T-helper 2 cell (primary cell): ENCODE measurements around the gene CRYBG1.
"Not testable (repeated sequence)": the region's sequence is repeated elsewhere in the genome, so short reads cannot be mapped to it uniquely, and the experiment has no call there.

Experiments used
- DNase-seq, 5 experiments: peaks; one replicate each; pipeline versions ENCODE4 v3.0.0 to v3.0.0-alpha.2; 2012 to 2022

CRYBG1 gene

DNA sequence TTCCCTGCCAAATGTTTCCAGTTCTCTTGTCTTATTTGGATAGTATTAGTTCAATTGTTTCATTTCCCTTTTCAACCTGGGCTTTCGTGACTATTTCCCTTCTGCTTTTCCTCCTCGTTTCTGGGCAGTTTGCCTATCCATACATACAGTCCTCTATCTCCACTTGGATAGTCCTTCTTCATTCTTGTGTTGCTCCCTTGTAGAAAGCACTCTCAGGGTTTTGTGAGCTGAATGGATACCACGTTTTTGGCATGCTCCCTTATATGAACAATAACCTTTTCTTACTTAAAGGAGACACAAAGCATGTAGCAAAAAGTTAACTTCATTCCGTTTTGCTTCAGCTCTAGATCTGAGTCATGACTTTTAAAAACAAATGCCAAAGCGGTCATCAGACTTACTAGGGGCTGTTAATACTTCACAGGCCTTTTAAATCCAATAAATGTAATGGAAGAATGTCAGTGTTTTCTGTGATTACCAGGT, 16.6 kb downstream of the CRYBG1 start:
- DNase-seq: no peak

DNA sequence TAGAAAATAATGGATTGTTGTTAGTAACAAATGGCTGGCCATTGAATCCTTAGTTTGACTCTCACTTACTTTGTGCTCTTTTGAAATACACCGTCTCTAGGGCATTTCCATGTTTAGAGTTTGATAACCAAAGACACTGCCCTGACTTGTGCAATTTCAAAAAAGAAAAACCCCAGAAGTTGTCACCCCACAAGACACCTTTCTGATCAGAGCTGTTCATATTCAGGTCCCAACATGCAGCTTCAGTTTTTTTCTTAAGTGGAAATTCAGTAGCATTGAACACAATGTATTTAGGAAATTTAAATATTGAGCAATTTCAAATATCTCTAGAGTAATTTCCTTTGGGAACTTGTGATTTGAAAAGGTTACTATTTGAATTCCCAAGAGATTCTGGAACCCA, 19.4 kb downstream of the CRYBG1 start:
- no peak for DNase-seq

DNA sequence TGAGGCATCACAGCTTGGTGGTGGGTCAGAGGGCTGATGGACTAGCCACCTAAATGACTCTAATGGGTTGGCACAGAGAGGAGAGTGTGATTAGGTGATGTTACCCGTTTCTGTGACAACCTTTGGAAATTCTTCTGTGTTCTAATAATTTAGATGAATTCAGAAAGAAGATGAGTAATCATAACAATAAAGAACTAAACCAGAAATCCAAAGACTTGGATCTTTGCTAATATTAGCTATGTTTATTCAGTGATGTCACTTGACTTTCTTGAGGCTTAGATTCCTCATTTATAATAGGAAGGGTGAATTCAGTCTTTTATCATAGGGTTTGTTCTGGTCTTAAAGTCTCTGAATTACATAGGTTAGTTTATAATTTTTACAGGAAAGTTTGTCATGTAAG, 19.9 kb downstream of the CRYBG1 start:
- DNase-seq: no peak

DNA sequence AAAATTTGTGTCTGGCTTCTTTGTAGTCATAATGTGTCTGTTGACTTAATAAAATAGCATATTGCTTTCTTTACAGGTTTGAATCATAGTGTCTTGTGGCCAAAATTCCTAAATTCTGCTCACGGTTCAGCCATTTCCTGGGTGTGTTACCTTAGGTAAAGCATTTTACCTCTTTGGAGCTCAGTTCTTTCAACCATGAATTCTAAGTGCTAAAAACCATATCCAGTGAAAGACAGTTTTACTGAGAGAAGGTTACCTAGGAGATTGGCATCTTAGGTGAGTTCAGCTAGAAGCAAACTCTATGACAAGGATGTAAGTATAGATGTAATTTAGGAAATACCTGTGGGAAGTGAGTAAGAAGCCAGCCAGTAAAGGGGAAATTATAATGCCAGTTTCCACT, 20.7 kb downstream of the CRYBG1 start:
- no peak for DNase-seq

DNA sequence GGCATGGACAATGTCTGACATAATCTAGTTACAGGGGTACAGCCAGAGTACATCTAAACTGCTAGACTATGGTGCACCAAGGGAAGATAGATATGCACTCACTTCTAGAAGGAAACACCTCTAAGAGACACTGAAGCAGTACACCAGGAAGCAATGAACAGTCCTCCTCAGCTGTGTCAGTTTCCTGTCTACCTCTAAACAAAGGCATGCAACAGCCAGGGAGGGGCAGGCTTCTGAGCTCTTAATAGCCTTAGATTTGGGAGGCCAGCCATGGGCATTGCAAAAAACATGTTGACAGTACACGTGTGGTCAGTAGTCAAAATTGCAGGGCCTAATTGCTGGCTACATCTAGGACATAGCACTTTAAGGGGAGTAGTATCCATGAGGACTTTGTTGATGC, 21.4 kb downstream of the CRYBG1 start:
- peak in 1 of 5 experiments; percentile 48 for DNase-seq

DNA sequence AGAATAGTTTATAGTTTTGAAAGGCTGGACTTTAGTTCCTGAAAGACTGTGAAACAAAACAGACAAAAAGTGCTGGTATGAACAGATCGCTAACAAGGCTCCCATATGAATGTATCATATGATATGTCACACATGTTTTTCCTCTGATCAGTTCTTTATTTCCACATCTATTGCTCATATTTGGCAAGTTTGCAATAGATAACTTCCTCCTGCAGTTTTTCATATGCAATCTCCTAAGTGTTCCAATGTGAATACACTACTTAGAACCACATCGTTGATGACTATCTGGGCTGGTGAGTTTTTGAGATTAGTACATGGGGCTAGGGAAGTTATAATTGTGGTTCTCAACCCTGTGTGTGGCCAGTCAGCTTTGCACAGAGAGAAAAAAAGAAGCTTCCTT, 23.1 kb downstream of the CRYBG1 start:
- peak in 1 of 5 experiments; percentile 1 for DNase-seq

DNA sequence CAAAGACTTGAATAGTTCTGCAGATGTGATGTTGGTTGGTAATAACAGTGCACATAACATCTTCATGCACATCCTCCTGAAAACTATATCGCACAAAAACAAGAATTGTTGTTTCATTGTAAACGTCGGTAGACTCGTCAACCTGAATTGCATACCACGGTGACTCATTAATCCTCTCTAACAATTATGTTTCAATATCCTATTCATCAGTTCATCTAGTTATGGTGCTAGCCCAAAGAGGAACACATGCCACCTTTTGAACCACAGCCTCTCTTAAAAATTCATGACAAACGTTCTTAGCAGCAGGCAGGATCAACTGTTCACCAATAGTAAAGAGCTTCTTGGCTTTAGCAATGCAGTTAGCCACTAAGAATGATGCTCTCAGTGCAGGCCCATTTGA, 25.0 kb downstream of the CRYBG1 start:
- no peak for DNase-seq

DNA sequence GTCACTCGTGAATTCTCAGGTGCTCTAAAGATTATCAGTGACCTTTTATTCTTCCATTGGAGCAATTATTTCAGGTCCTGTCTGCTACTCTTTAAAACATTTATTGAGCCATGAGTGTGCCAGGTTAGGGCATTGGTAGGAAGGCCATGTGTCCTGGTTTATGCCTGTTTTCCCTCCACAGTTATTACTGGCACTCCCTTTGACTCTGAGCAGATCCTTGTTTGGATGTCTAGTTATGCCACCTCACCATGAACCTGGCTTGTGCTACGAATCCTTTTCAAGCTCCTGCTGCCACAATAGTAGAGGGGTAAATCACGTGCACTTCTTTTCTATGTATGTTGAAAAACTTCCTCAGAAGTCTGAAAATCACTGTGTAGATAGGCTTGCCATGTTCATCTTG, 27.4 kb downstream of the CRYBG1 start:
- no peak for DNase-seq

DNA sequence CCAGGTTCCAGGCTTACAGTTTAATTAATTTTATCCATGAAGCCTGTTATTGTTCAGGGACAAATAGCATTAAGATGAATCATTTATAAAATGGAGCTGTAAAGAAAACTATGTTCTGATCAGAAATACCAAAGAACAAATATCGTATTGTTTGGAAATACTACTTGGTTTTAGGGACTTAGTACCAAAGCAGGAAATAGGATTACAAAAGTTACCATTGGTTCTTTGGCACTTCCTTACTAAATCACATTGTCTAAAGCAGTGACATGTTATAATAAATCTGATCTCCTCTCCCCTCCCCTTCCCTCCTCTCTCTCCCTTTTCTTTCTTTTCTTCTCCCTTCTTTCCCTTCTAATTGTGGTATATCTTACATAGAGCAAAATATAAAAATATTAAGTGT, 29.6 kb downstream of the CRYBG1 start:
- no peak for DNase-seq

DNA sequence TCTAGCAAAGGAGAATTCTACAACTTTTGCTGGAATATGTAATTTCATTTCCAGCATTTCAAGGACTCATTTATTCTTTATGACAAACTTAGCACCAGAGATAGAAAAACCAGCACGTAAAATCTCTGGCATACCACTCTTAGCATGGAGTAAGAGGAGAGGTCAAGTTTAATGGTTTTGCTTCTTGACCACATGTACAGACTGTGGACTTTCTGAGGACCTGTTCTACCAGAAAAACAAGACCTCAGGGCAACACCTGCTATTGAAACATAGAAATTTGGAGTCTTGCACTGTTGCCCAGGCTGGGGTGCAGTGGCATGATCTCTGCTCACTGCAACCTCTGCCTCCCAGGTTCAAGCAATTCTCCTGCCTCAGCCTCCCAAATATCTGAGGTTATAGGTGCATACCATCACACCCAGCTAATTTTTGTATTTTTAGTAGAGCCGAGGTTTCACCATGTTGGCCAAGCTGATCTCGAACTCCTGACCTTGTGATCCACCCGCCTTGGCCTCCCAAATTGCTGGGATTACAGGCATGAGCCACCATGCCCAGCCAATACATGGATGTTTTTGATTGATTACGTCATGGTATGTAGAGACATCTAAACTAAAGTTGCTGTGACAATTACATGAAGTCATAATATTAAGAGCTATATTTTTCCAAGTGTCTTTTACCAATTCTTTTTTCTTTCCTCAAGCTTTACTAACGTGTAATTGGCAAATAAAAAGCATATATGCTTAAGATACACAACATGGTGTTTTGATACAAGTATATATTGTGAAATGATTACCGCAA, 36.1 kb downstream of the CRYBG1 start:
- DNase-seq: no peak

DNA sequence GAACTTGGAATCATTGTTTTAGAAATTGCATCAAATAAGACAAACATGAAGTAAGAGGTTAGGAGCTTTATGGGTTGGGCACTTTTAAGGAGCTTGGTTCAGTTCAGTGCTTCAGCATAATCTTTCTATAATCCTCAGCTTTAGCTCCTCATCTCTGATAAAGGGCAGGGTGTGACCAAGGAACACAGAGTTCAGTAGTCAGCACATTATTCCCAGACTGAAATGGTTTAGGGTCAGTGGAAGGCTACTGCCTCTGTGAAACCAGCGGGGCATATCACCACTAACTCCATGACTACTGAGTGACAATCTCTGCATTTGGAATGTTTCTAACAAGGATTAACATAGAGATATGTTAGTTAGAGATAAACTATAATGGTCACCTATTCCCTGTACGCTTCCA, 36.9 kb downstream of the CRYBG1 start:
- no peak for DNase-seq

DNA sequence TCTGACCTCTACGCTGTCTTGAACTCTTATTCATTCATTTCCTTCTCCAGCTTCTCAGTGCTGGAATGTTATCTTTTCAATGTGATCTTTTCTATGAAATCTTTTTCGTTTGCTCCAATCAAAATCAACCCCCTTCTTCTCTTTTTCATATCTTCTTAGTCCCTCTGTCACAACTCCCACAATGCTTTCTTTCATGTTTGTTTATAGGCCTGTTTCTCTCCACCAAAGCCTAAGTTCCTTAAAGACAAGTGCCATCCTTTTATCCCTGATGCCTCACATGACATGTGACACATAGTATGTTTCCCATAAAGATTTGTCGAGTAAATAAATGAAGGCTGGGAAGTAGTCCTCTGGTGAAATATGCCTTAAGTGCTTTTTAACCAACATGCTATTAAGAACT, 38.1 kb downstream of the CRYBG1 start:
- no peak for DNase-seq

DNA sequence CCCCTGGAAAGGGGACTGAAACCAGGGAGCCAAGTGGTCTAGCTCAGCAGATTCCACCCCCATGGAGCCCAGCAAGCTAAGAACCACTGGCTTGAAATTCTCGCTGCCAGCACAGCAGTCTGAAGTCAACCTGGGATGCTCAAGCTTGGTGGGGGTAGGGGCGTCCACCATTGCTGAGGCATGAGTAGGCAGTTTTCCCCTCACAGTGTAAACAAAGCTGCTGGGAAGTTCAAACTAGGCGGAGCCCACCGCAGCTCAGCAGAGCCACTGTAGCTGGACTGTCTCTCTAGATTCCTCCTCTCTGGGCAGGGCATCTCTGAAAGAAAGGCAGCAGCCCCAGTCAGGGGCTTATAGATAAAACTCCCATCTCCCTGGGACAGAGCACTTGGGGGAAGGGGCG, 44.5 kb downstream of the CRYBG1 start:
- DNase-seq: not testable (repeated sequence)

DNA sequence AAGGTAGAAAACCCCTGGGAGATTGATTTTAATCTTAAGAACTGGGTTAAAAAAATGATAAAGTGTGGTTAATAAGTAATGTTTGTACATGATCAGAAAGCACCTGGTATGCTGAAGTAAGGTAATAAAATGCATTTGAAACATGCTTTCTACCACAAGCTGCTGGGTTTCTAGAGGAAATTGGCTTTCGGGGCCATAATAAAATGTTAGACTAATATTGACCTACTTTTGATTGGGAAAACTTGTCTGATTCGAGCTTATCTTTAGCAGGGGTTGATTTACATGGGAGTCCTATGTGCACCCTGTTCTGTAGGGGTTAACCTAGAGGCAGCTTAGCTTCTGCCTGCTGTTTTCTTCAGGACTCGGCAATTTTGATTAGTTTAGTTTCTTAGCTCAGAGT, 50.5 kb downstream of the CRYBG1 start:
- DNase-seq: no peak

DNA sequence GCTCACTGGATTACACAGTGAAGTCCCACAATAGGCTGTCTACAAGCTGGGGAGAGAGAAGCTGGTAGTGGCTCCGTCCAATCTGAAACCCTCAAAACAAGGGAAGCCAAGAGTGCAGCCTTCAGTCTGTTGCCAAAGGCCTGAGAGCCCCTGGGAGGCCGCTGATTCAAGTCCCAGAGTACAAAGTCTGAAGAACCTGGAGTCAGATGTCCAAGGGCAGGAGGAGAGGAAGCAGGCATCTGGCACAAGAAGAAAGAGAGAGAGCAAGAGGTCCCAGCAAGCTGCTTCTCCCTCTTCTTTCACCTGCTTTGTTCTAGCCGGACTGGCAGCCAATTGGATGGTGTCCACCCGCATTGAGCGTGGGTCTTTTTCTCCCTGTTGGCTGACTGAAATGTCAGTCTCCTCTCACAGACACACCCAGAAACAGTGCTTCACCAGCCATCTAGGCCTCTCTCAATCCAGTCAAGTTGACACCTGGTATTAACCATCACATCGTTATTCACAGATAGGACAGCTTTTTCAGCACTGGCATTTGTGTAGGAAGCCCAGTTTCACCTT, 51.2 kb downstream of the CRYBG1 start:
- DNase-seq: no peak

DNA sequence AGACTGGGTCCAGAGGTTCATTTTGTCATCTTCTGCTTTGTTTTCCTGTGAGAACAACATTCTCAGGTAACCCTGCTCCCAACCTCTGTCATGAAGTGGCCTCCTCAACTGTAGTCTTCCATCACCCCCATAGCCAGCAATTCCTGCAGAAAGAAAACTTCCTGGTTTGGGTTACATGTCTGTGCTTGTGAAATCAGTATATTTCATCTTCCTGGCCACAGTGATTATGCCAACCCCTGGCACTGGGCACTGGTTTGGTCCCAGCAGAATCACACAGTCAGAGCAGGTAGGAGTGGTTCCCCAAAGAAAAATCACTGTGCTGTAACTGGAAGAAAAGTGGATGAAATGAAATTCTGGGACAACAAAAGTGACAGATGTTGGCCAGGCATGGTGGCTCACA, 52.5 kb downstream of the CRYBG1 start:
- no peak for DNase-seq

DNA sequence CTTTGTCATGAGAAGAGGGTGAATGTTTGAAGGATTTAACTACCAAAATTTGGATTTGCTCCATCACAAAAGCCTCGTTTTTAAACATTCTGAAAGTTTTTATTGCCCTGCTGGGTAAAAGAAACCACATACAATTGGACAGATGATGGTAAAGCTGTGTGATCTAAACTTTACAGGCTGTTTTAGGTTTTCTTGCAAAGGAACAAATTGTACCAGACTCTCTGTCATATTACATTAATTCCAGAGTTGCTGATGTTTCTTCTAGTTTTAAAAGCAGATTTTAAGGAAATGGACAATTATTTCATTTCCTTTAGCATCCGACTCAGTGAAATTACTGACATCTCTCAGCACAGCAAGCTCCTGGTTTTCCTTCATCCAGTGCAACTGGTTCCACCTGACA, 53.2 kb downstream of the CRYBG1 start:
- no peak for DNase-seq

DNA sequence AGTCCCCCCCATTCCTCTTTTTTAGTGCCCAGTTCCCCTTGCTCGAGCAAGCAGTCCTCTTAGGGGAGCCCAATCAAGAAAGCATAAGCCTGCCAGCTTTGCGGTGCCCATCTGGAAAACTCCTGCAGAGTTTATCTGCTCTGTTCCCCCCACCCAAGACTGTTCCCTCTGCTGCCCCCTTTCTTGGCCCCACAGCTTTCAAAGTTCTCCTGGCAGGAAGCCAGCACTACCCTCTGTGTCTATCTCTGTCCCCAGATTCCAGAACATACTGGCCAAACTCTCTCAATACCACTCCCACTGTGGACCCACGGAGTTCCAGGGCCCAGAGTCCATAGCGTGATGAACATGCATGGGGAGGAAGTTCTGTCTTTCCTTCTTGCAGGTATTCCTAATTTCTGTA, 55.4 kb downstream of the CRYBG1 start:
- DNase-seq: no peak

DNA sequence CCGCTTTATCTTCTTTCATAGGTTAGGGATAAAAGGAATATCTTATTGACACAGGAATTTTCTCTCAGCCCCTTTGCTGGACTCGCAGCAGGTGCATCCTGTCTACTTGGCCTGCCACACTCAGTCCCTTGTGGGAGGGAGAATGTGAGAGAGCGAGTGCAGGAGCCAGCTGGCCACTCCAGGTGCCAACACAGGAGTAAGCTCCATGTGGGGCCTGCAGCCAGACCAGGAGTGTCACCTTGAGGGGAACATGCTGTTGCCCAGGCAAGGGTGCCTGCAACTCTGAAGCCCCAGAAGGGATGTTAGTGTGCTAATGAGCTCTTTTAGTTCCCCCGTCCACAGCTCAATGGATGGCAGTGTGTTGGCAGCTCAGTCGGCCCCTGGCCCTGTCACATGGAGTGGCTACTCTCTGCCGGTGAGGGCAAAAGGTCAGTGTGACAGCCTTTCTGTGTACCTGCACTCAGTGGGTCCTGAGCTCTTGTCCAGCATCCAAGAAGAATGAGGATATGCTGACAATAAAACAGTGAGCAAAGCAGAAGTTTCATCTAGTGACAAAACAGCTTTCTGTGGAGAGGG, 57.1 kb downstream of the CRYBG1 start:
- DNase-seq: no peak

DNA sequence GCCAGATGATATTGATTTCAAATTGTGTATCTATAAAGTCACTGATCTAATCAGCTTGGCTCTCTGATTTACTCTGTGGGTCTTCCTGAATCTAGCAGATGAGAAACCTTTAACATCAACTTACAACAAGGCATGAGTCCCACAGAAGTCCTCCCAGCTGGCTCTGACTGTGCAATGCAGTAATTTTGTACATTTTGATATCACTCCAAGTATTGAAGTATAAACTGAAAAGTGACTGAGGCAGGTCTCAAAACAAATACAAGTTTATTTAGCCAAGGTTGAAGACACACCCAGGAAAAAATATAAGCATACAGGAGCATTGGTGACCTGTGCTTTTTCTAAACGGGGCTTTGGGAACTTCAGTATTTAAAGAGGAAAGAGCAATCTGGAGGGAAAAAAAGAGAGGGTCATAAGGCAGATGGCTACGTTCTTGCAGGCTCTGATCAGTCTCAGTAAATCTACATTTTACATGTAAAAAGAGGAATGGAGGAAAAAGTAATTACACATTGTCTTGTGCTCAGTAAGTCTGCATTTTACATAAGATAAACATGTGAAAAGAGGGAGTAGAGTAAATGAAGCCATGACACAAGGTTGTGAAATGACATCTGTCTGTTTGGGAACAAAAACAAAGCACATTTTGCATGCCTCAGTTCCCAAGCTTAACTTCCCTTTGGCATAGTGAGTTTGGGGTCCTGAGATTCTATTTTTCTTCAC, 59.5 kb downstream of the CRYBG1 start:
- DNase-seq: no peak

DNA sequence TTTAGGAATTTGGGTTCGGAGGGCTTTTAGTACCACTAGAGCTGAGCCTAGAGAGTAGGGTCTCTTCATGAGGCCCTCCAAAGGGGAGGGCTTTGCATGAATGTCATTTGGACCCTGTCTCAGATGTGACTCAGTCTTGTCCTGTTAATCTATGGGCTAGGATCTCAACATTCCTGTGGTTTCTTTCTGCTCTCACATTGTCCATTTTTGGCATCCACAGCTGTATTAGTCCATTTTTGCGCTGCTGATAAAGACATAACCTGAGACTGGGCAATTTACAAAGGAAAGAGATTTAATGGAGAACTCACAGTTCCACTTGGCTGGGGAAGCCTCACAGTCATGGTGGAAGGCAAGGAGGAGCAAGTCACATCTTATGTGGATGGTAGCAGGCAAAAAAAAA, 61.0 kb downstream of the CRYBG1 start:
- no peak for DNase-seq

DNA sequence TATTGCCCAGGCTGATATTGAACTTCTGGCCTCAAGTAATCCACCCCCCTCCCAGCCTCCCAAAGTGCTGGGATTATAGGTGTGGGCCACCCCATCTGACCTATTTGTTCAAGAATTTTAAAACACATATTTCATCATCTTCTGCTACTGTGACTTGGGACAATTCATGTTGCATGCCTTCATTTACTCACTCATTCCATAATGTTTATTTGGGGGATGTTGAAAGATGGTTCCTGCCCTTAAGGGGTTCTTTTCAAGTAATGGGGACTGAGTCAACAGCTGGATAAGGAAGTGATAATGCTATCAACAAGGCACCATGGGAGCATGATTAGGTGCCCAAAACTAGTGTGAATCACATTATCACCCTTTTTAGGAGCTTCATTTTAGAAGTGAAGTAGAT, 62.0 kb downstream of the CRYBG1 start:
- DNase-seq: no peak

DNA sequence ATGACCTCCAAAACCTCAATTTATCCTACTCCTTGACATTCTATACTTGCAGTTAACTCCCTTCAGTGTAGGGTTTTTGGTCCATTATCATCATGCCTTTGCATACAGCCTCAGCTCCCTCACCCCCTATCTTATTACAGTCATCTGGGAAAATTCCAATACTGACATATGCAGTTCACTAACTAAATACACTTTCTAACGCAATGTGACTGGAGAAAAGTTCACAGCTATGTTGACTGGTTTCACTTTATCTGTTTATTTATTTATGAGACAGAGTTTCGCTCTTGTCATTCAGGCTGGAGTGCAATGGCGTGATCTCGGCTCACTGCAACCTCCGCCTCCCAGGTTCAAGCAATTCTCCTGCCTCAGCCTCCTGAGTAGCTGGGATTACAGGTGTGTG, 64.9 kb downstream of the CRYBG1 start:
- DNase-seq: no peak
